Brain pericyte (primary cell): ENCODE data around the gene MAX.
"Not testable (repeated sequence)": the region's sequence is repeated elsewhere in the genome, so short reads cannot be mapped to it uniquely, and the experiment has no call there.

ENCODE experiments used
- DNase-seq: peaks from one replicate; pipeline ENCODE4 v3.0.0-alpha.2; 2012; ENCODE audit warnings: low read depth, low spot score

Gene MAX

GRCh38 chr14:65104791-65105190 lies 2.5 kb upstream of the MAX start:
- DNase-seq: no peak

- no peak for DNase-seq
These were observed 938 bp upstream of the MAX start for GRCh38 chr14:65103150-65103760.

- DNase-seq: no peak
These were observed 481 bp downstream of the MAX start for GRCh38 chr14:65101631-65102440.

GRCh38 chr14:65100922-65101541 lies 1.3 kb downstream of the MAX start:
- no peak for DNase-seq

GRCh38 chr14:65098586-65098985 lies 3.7 kb downstream of the MAX start:
- DNase-seq: no peak

GRCh38 chr14:65096323-65097089 lies 5.8 kb downstream of the MAX start:
- DNase-seq: no peak

- no peak for DNase-seq
These were observed 6.6 kb downstream of the MAX start for GRCh38 chr14:65095633-65096205.

GRCh38 chr14:65092349-65092748 lies 10.0 kb downstream of the MAX start:
- no peak for DNase-seq

GRCh38 chr14:65087835-65088234 lies 14.5 kb downstream of the MAX start:
- DNase-seq: not testable (repeated sequence)

- DNase-seq: not testable (repeated sequence)
These were observed 15.6 kb downstream of the MAX start for GRCh38 chr14:65086686-65087085.

GRCh38 chr14:65084554-65085505 lies 17.5 kb downstream of the MAX start:
- DNase-seq: no peak

GRCh38 chr14:65082930-65083329 lies 19.4 kb downstream of the MAX start:
- DNase-seq: no peak

GRCh38 chr14:65080960-65081747 lies 21.2 kb downstream of the MAX start:
- no peak for DNase-seq

GRCh38 chr14:65079768-65080167 lies 22.5 kb downstream of the MAX start:
- DNase-seq: no peak

- DNase-seq: no peak
These were observed 23.1 kb downstream of the MAX start for GRCh38 chr14:65079201-65079600.

GRCh38 chr14:65077318-65077717 lies 25.0 kb downstream of the MAX start:
- DNase-seq: no peak

- no peak for DNase-seq
These were observed 26.5 kb downstream of the MAX start for GRCh38 chr14:65075628-65076325.

- DNase-seq: no peak
These were observed 27.7 kb downstream of the MAX start for GRCh38 chr14:65074449-65075150.
